Ascending aorta (tissue), 2 donors: ENCODE results near the gene CAMP. TPM values are rescaled to one million over a fixed set of nuclear protein-coding genes. Genes with fewer than 3 reads are reported as not detected.

Experiments
- DNase-seq, 2 donors: peaks; one replicate each; pipeline ENCODE4 v3.0.0-alpha.2; 2019; ENCODE audit warnings: low spot score in 2 of 2
- H3K27ac ChIP-seq, 2 donors: fragments of 200-600 bp; sonication (generic); one replicate each; pipeline ENCODE4 v1.5.1; 2016 to 2017; ENCODE audit warnings: mild to moderate bottlenecking in 1 of 2
- H3K27me3 ChIP-seq: fragments of 200-600 bp; sonication (generic); one replicate; pipeline ENCODE4 v1.5.1; 2017
- H3K36me3 ChIP-seq, 2 donors: fragments of 200-600 bp; sonication (generic); one replicate each; pipeline ENCODE4 v1.5.1; 2016
- H3K4me1 ChIP-seq, 2 donors: fragments of 200-600 bp; sonication (generic); one replicate each; pipeline ENCODE4 v1.5.1; 2016 to 2017; ENCODE audit warnings: mild to moderate bottlenecking in 1 of 2
- H3K4me3 ChIP-seq, 2 donors: fragments of 200-600 bp; sonication (generic); one replicate each; pipeline ENCODE4 v1.5.1; 2016 to 2017; ENCODE audit warnings: mild to moderate bottlenecking in 1 of 2
- H3K9me3 ChIP-seq, 2 donors: fragments of 200-600 bp; sonication (generic); one replicate each; pipeline ENCODE4 v1.5.1; 2016
- intact Hi-C: fragments of 100-400 bp; cut with DNase I; formaldehyde crosslinking; loops from one replicate; pipeline ENCODE4 v1.15.1; 2023
- total RNA-seq: library from RNA; depleted of rRNA; stranded (reverse); fragments of >200 nt; gene quantifications from one replicate; pipeline ENCODE4 v1.1.0, GENCODE V29; 2016
- TF ChIP-seq, protein P1 (sequence below), 3 experiments: fragments of 200-600 bp in 2 of 3; fragments of 450-650 bp in 1 of 3; sonication (generic) in 2 of 3; IDR thresholded peaks; one replicate each; pipeline ENCODE4 v1.5.1; 2016 to 2019; ENCODE audit warnings: antibody characterized with exemption in 3 of 3, mild to moderate bottlenecking in 1 of 3, moderate library complexity in 1 of 3

CAMP gene
- total RNA-seq, 1 donor from 2014 or later: not detected

- Histone ChIP-seq H3K4me1 (peaks cover 0 to 10% of the 10 kb centered on the region in 2 donors), H3K4me3 (no peak overlapping the region), H3K27ac (no peak overlapping the region), H3K9me3 (no peaks in the 10 kb centered on the region), H3K27me3 (no peaks in the 10 kb centered on the region), H3K36me3 (no peaks in the 10 kb centered on the region)
- TF ChIP-seq, protein P1, sequence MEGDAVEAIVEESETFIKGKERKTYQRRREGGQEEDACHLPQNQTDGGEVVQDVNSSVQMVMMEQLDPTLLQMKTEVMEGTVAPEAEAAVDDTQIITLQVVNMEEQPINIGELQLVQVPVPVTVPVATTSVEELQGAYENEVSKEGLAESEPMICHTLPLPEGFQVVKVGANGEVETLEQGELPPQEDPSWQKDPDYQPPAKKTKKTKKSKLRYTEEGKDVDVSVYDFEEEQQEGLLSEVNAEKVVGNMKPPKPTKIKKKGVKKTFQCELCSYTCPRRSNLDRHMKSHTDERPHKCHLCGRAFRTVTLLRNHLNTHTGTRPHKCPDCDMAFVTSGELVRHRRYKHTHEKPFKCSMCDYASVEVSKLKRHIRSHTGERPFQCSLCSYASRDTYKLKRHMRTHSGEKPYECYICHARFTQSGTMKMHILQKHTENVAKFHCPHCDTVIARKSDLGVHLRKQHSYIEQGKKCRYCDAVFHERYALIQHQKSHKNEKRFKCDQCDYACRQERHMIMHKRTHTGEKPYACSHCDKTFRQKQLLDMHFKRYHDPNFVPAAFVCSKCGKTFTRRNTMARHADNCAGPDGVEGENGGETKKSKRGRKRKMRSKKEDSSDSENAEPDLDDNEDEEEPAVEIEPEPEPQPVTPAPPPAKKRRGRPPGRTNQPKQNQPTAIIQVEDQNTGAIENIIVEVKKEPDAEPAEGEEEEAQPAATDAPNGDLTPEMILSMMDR (IDR thresholded peaks at IDR 0.05): no peak
- intact Hi-C loops: loop anchor here (2.0 kb wide), 1 partner anchor 51 kb away; the partner anchor contains the start of gene ZNF589
- no peak for DNase-seq
These were observed 34.0 kb upstream of the CAMP start for GRCh38 chr3:48189321-48189720.

- intact Hi-C loops: no loop called here
- TF ChIP-seq, protein P1 (IDR thresholded peaks at IDR 0.05): no peak
These were observed 32.4 kb upstream of the CAMP start for GRCh38 chr3:48190911-48191310.

GRCh38 chr3:48194446-48195071 lies 28.7 kb upstream of the CAMP start:
- H3K4me1 ChIP-seq: no peaks in the 10 kb centered on the region
- H3K27ac ChIP-seq: no peak overlapping the region
- DNase-seq: no peak
- H3K27me3 ChIP-seq: no peaks in the 10 kb centered on the region
- no peaks in the 10 kb centered on the region for H3K9me3 ChIP-seq
- H3K36me3 ChIP-seq: no peaks in the 10 kb centered on the region
- H3K4me3 ChIP-seq: no peak overlapping the region
- intact Hi-C loops: no loop called here
- TF ChIP-seq, protein P1 (IDR thresholded peaks at IDR 0.05): peak; percentile 55 to 77 (median 61)

More at GRCh38 chr3:48190911-48191310, 32.4 kb upstream of the CAMP start:
- Histone ChIP-seq H3K27me3 (no peaks in the 10 kb centered on the region), H3K27ac (no peak overlapping the region), H3K9me3 (no peaks in the 10 kb centered on the region), H3K4me3 (no peak overlapping the region), H3K4me1 (peaks cover 0 to 10% of the 10 kb centered on the region in 2 donors), H3K36me3 (no peaks in the 10 kb centered on the region)
- no peak for DNase-seq

GRCh38 chr3:48196611-48197010 lies 26.7 kb upstream of the CAMP start:
- H3K9me3 ChIP-seq: no peaks in the 10 kb centered on the region
- no peaks in the 10 kb centered on the region for H3K36me3 ChIP-seq
- no peak overlapping the region for H3K4me3 ChIP-seq
- intact Hi-C loops: no loop called here
- TF ChIP-seq, protein P1 (IDR thresholded peaks at IDR 0.05): no peak
- H3K4me1 ChIP-seq: no peaks in the 10 kb centered on the region
- no peak for DNase-seq
- no peaks in the 10 kb centered on the region for H3K27me3 ChIP-seq
- H3K27ac ChIP-seq: no peak overlapping the region

GRCh38 chr3:48199117-48199516 lies 24.2 kb upstream of the CAMP start:
- H3K4me1 ChIP-seq: no peaks in the 10 kb centered on the region
- H3K36me3 ChIP-seq: no peaks in the 10 kb centered on the region
- H3K27me3 ChIP-seq: no peaks in the 10 kb centered on the region
- no peak overlapping the region for H3K27ac ChIP-seq
- no peaks in the 10 kb centered on the region for H3K9me3 ChIP-seq
- intact Hi-C loops: no loop called here
- DNase-seq: no peak
- TF ChIP-seq, protein P1 (IDR thresholded peaks at IDR 0.05): no peak
- H3K4me3 ChIP-seq: no peak overlapping the region
